Smooth muscle cell of the brain vasculature (primary cell): ENCODE results near the gene CHAMP1.
"Not testable (repeated sequence)": the region's sequence is repeated elsewhere in the genome, so short reads cannot be mapped to it uniquely, and the experiment has no call there.

ENCODE experiments used
- DNase-seq: peaks from one replicate; pipeline ENCODE4 v3.0.0-alpha.2; 2012; ENCODE audit warnings: low read depth, low spot score

The CHAMP1 gene

GRCh38 chr13:114334305-114335053 lies 20.2 kb downstream of the CHAMP1 start:
- DNase-seq, result no peak

GRCh38 chr13:114336457-114336856 lies 22.2 kb downstream of the CHAMP1 start:
- not testable (repeated sequence) for DNase-seq

GRCh38 chr13:114338959-114339358 lies 24.7 kb downstream of the CHAMP1 start:
- no peak for DNase-seq

GRCh38 chr13:114339857-114340534 lies 25.7 kb downstream of the CHAMP1 start:
- DNase-seq, result no peak

GRCh38 chr13:114341003-114341777 lies 26.9 kb downstream of the CHAMP1 start:
- no peak for DNase-seq

GRCh38 chr13:114347256-114347655 lies 33.0 kb downstream of the CHAMP1 start:
- not testable (repeated sequence) for DNase-seq

- not testable (repeated sequence) for DNase-seq
Observed at GRCh38 chr13:114352763-114353162, 38.5 kb downstream of the CHAMP1 start.

- DNase-seq, result not testable (repeated sequence)
Observed at GRCh38 chr13:114353382-114353781, 39.1 kb downstream of the CHAMP1 start.
